Measurements from ENCODE around the gene MAG. TPM values are rescaled to one million over a fixed set of nuclear protein-coding genes. Genes with fewer than 3 reads are reported as not detected.

MAG gene
- total RNA-seq, 1 experiment from 2014 or later = 0.46 TPM

- ATAC-seq = no peak
- no peaks in the 10 kb centered on the region for H3K9me3 Mint-ChIP-seq
- H3K27me3 Mint-ChIP-seq (ENCODE audit: low read depth) = no peaks in the 10 kb centered on the region
- no peak overlapping the region for H3K4me3 Mint-ChIP-seq
- CTCF ChIA-PET = interaction anchor here (0.6 to 2.4 kb wide), 42 partner anchors 10 to 350 kb away, joined by 3 to 24 read pairs (median 5); partner anchors contain the start of genes CD22, FFAR2, KRTDAP and LGI4
- H3K36me3 Mint-ChIP-seq = no peaks in the 10 kb centered on the region
- TF ChIP-seq ZNF671 (CRISPR knock-in tag; IDR thresholded peaks at IDR 0.05) (no peak), JUN (CRISPR knock-in tag; IDR thresholded peaks at IDR 0.05) (no peak), TEAD1 (CRISPR knock-in tag; IDR thresholded peaks at IDR 0.05) (no peak), NFATC4 (CRISPR knock-in tag; IDR thresholded peaks at IDR 0.05) (no peak), FOXK1 (CRISPR knock-in tag; IDR thresholded peaks at IDR 0.05) (no peak), NR3C1 (CRISPR knock-in tag; conservative IDR thresholded peaks at IDR 0.05; ENCODE audit: low read depth) (no peak), ZBTB43 (CRISPR knock-in tag; IDR thresholded peaks at IDR 0.05) (no peak), ZNF232 (CRISPR knock-in tag; IDR thresholded peaks at IDR 0.05) (no peak), NFE2L1 (CRISPR knock-in tag; IDR thresholded peaks at IDR 0.05) (no peak), MAX (CRISPR knock-in tag; IDR thresholded peaks at IDR 0.05) (no peak), ZNF219 (CRISPR knock-in tag; IDR thresholded peaks at IDR 0.05; ENCODE audit: borderline replicate concordance) (no peak), ZNF317 (CRISPR knock-in tag; IDR thresholded peaks at IDR 0.05; ENCODE audit: borderline replicate concordance, low read depth) (no peak), SMAD4 (CRISPR knock-in tag; IDR thresholded peaks at IDR 0.05) (no peak)
- TF ChIP-seq, protein P1, sequence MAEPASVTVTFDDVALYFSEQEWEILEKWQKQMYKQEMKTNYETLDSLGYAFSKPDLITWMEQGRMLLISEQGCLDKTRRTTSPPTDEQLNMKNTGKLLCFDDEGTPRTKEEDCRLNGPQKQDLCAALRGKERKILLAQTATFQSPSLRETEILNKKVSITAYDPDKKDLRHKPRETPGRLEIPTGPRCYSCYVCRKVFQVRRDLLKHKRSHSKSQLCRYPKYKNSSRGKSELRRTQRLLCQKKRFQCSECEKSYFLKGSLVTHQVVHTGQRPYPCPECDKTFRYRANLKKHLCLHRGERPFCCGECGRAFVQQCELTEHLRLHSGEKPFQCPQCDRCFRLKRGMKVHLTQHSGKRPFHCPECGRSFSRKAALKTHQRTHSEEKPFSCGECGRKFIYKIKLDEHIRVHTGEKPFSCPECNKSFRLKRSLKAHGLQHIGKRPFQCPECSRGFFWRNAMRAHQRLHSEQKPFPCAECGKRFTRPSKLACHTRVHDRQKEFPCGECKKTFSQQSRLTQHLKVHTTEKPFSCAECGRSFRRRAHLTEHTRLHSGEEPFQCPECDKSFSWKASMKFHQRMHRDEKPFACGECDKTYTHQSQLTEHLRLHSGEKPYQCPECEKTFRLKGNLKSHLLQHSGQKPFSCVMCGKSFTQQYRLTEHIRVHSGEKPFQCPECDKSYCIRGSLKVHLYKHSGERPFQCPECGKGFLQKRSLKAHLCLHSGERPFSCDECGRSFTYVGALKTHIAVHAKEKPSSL (CRISPR knock-in tag; conservative IDR thresholded peaks at IDR 0.05) = no peak
- TF ChIP-seq, protein P2, sequence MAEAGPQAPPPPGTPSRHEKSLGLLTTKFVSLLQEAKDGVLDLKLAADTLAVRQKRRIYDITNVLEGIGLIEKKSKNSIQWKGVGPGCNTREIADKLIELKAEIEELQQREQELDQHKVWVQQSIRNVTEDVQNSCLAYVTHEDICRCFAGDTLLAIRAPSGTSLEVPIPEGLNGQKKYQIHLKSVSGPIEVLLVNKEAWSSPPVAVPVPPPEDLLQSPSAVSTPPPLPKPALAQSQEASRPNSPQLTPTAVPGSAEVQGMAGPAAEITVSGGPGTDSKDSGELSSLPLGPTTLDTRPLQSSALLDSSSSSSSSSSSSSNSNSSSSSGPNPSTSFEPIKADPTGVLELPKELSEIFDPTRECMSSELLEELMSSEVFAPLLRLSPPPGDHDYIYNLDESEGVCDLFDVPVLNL (CRISPR knock-in tag; IDR thresholded peaks at IDR 0.05; ENCODE audit: borderline replicate concordance, low read depth) = no peak
- TF ChIP-seq, protein P3, sequence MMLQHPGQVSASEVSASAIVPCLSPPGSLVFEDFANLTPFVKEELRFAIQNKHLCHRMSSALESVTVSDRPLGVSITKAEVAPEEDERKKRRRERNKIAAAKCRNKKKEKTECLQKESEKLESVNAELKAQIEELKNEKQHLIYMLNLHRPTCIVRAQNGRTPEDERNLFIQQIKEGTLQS (CRISPR knock-in tag; conservative IDR thresholded peaks at IDR 0.05) = no peak
- no peak for DNase-seq (ENCODE audit: low spot score)
- H3K4me1 Mint-ChIP-seq = peaks cover 5% of the 10 kb centered on the region
- POLR2A ChIA-PET = interaction anchor here (0.6 kb wide), 1 partner anchor 138 kb away, joined by 3 read pairs; no protein-coding TSS in a partner anchor
- H3K27ac Mint-ChIP-seq = no peak overlapping the region
Measured at GRCh38 chr19:35352177-35352447, 60.2 kb downstream of the MAG start.

DNA sequence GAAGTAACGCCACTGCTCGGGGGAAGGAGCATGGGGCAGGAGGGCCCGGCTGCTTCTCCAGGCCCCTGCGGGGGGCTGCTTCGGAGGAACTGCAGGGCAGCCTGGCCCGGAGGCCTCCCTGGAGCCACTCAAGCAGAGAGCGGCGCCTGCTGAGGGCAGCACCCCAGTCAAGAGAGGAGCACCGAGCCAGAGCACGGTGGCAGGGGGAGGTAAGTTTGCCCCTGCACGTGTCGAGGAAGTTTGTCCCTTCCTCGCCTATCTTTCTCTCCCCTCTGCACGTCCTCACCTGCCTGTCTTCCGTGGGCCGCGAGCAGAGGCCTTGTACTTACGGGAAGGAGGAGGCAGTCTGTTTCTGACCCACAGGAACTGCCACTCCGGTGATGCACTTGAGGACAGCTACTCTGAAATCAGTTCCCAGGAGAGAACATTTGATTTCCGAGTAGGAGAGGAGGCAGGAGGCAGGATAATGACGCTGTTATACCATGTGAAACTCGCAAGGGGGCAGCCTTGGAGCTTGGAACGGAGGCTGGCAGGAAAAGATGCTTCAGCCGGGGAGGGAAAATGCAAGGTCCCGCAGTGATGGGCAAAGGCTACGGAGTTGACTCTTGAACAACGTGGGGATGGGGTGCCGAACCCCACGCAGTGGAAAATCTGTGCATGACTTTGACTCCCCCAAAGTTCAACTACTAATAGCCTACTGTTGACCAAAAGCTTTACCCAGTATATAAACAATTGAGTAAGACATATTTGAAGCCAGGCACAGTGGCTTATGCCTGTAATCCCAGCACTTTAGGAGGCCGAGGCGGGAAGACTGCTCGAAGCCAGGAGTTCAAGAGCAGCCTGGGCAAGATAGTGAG lies 60.7 kb downstream of the MAG start:
- peak; percentile 84 for ATAC-seq
- H3K9me3 Mint-ChIP-seq = no peaks in the 10 kb centered on the region
- no peak overlapping the region for H3K4me3 Mint-ChIP-seq
- H3K4me1 Mint-ChIP-seq = peaks cover 5% of the 10 kb centered on the region
- no peaks in the 10 kb centered on the region for H3K36me3 Mint-ChIP-seq
- peak overlapping the region; percentile 95 for H3K27ac Mint-ChIP-seq
- peak; percentile 76 for DNase-seq (ENCODE audit: low spot score)
- ChIA-PET POLR2A (interaction anchor here (0.6 kb wide), 1 partner anchor 138 kb away, joined by 3 read pairs; no protein-coding TSS in a partner anchor), CTCF (interaction anchor here (0.5 to 2.4 kb wide), 60 partner anchors 8 to 1476 kb away, joined by 3 to 24 read pairs (median 4); partner anchors contain the start of genes CD22, FFAR2, KRTDAP and LGI4)
- no peak for TF ChIP-seq NR1H2 (CRISPR knock-in tag; IDR thresholded peaks at IDR 0.05)
- TF ChIP-seq ZNF232 (CRISPR knock-in tag; IDR thresholded peaks at IDR 0.05) = no peak
- no peak for TF ChIP-seq CREB1 (CRISPR knock-in tag; IDR thresholded peaks at IDR 0.05)
- no peak for TF ChIP-seq ZNF281 (CRISPR knock-in tag; IDR thresholded peaks at IDR 0.05)
- no peak for TF ChIP-seq ATF6 (CRISPR knock-in tag; IDR thresholded peaks at IDR 0.05)
- no peak for TF ChIP-seq TEAD4 (CRISPR knock-in tag; IDR thresholded peaks at IDR 0.05)
- TF ChIP-seq, protein P4, sequence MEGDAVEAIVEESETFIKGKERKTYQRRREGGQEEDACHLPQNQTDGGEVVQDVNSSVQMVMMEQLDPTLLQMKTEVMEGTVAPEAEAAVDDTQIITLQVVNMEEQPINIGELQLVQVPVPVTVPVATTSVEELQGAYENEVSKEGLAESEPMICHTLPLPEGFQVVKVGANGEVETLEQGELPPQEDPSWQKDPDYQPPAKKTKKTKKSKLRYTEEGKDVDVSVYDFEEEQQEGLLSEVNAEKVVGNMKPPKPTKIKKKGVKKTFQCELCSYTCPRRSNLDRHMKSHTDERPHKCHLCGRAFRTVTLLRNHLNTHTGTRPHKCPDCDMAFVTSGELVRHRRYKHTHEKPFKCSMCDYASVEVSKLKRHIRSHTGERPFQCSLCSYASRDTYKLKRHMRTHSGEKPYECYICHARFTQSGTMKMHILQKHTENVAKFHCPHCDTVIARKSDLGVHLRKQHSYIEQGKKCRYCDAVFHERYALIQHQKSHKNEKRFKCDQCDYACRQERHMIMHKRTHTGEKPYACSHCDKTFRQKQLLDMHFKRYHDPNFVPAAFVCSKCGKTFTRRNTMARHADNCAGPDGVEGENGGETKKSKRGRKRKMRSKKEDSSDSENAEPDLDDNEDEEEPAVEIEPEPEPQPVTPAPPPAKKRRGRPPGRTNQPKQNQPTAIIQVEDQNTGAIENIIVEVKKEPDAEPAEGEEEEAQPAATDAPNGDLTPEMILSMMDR (IDR thresholded peaks at IDR 0.05) = peak; percentile 58; the same call in 1 of the 2 replicates
- no peaks in the 10 kb centered on the region for H3K27me3 Mint-ChIP-seq (ENCODE audit: low read depth)
